ENCODE measurements around the gene KRTAP4-6. TPM values are rescaled to one million over a fixed set of nuclear protein-coding genes. Genes with fewer than 3 reads are reported as not detected.
"Not testable (repeated sequence)": the region's sequence is repeated elsewhere in the genome, so short reads cannot be mapped to it uniquely, and the experiment has no call there.

Gene KRTAP4-6
- polyA plus RNA-seq: not detected

- H3K27ac ChIP-seq (ENCODE audit: low read depth, low read length): no peak within 1 kb of the TSS
- WGBS, 3 donors: 80 to 88% (median 83%) methylated on average over 6 of the region's 6 CpGs
Measured at GRCh38 chr17:41140360-41141131, at the start of gene KRTAP4-6. Gene KRTAP4-6, minus strand, starts transcription at chr17:41140544. Its CDS starts 57 bp downstream, at chr17:41140487.

- H3K27ac ChIP-seq (ENCODE audit: low read depth, low read length): not testable (repeated sequence)
- 78 to 95% (median 80%) methylated on average over 1 of the region's 1 CpG for WGBS, 3 donors
Measured at GRCh38 chr17:41189837-41190318, 49.5 kb upstream of the KRTAP4-6 start, which contains the start of gene KRTAP9-1. Gene KRTAP9-1, plus strand, starts transcription at chr17:41189887. Its CDS starts 0 bp downstream, at chr17:41189887.

- 78 to 88% (median 87%) methylated on average over 2 of the region's 2 CpGs for WGBS, 3 donors
Measured at GRCh38 chr17:41186872-41187271, 46.5 kb upstream of the KRTAP4-6 start.

GRCh38 chr17:41185001-41185400 is 44.7 kb upstream of the KRTAP4-6 start:
- H3K27ac ChIP-seq (ENCODE audit: low read depth, low read length): no peak overlapping the region
- WGBS, 3 donors: 33 to 65% (median 57%) methylated on average over 1 of the region's 1 CpG

More at GRCh38 chr17:41186872-41187271, 46.5 kb upstream of the KRTAP4-6 start:
- no peak overlapping the region for H3K27ac ChIP-seq (ENCODE audit: low read depth, low read length)

GRCh38 chr17:41184480-41184961 is 44.2 kb upstream of the KRTAP4-6 start, which contains the start of gene KRTAP4-1:
Gene KRTAP4-1, minus strand, starts transcription at chr17:41184911. Its CDS starts 57 bp downstream, at chr17:41184854.
- WGBS, 3 donors: 47 to 64% (median 60%) methylated on average over 8 to 9 of the region's 9 CpGs
- no peak within 1 kb of the TSS for H3K27ac ChIP-seq (ENCODE audit: low read depth, low read length)

- WGBS, 3 donors: 56 to 92% (median 84%) methylated on average over 1 of the region's 1 CpG
- H3K27ac ChIP-seq (ENCODE audit: low read depth, low read length): no peak overlapping the region
Measured at GRCh38 chr17:41178843-41179616, 38.7 kb upstream of the KRTAP4-6 start.

- H3K27ac ChIP-seq (ENCODE audit: low read depth, low read length): no peak overlapping the region
- 81 to 94% (median 94%) methylated on average over 3 of the region's 3 CpGs for WGBS, 3 donors
Measured at GRCh38 chr17:41178341-41178740, 38.0 kb upstream of the KRTAP4-6 start.

- 81 to 92% (median 91%) methylated on average over 6 to 7 of the region's 7 CpGs for WGBS, 3 donors
- no peak within 1 kb of the TSS for H3K27ac ChIP-seq (ENCODE audit: low read depth, low read length)
Measured at GRCh38 chr17:41177727-41178271, 37.5 kb upstream of the KRTAP4-6 start, which contains the start of gene KRTAP4-2. Gene KRTAP4-2, minus strand, starts transcription at chr17:41178221. Its CDS starts 57 bp downstream, at chr17:41178164.

GRCh38 chr17:41176744-41177387 is 36.5 kb upstream of the KRTAP4-6 start:
- H3K27ac ChIP-seq (ENCODE audit: low read depth, low read length): no peak overlapping the region
- 65 to 81% (median 72%) methylated on average over 3 of the region's 3 CpGs for WGBS, 3 donors

GRCh38 chr17:41171886-41172285 is 31.5 kb upstream of the KRTAP4-6 start:
- no peak overlapping the region for H3K27ac ChIP-seq (ENCODE audit: low read depth, low read length)
- WGBS, 3 donors: 67 to 78% (median 73%) methylated on average over 2 of the region's 2 CpGs

GRCh38 chr17:41168121-41168520 is 27.8 kb upstream of the KRTAP4-6 start, which contains the start of gene KRTAP4-3:
Gene KRTAP4-3, minus strand, starts transcription at chr17:41168221. Its CDS starts 49 bp downstream, at chr17:41168172.
- H3K27ac ChIP-seq (ENCODE audit: low read depth, low read length): no peak within 1 kb of the TSS
- 45 to 84% (median 65%) methylated on average over 1 of the region's 1 CpG for WGBS, 3 donors

- WGBS, 3 donors: 78 to 87% (median 80%) methylated on average over 7 of the region's 7 CpGs
- H3K27ac ChIP-seq (ENCODE audit: low read depth, low read length): no peak overlapping the region
Measured at GRCh38 chr17:41167561-41167960, 27.2 kb upstream of the KRTAP4-6 start.

GRCh38 chr17:41163828-41164227 is 23.5 kb upstream of the KRTAP4-6 start:
- 69 to 81% (median 74%) methylated on average over 7 of the region's 7 CpGs for WGBS, 3 donors
- no peak overlapping the region for H3K27ac ChIP-seq (ENCODE audit: low read depth, low read length)

GRCh38 chr17:41160648-41161047 is 20.3 kb upstream of the KRTAP4-6 start, which contains the start of gene KRTAP4-4:
Gene KRTAP4-4, minus strand, starts transcription at chr17:41160748. Its CDS starts 57 bp downstream, at chr17:41160691.
- no peak within 1 kb of the TSS for H3K27ac ChIP-seq (ENCODE audit: low read depth, low read length)
- WGBS, 3 donors: 80 to 91% (median 89%) methylated on average over 1 of the region's 1 CpG

- WGBS, 3 donors: 81 to 87% (median 87%) methylated on average over 3 of the region's 3 CpGs
- not testable (repeated sequence) for H3K27ac ChIP-seq (ENCODE audit: low read depth, low read length)
Measured at GRCh38 chr17:41160190-41160589, 19.8 kb upstream of the KRTAP4-6 start.

GRCh38 chr17:41153856-41154255 is 13.5 kb upstream of the KRTAP4-6 start:
- WGBS, 3 donors: 8 to 18% (median 10%) methylated on average over 2 of the region's 2 CpGs
- H3K27ac ChIP-seq (ENCODE audit: low read depth, low read length): no peak overlapping the region

- WGBS, 3 donors: 70 to 81% (median 76%) methylated on average over 2 of the region's 2 CpGs
- H3K27ac ChIP-seq (ENCODE audit: low read depth, low read length): no peak overlapping the region
Measured at GRCh38 chr17:41151525-41151924, 11.2 kb upstream of the KRTAP4-6 start.

- 80 to 83% (median 83%) methylated on average over 4 of the region's 4 CpGs for WGBS, 3 donors
- no peak overlapping the region for H3K27ac ChIP-seq (ENCODE audit: low read depth, low read length)
Measured at GRCh38 chr17:41150026-41150425, 9.7 kb upstream of the KRTAP4-6 start.

Measured in adipose tissue (tissue), 3 donors.